Colonic mucosa (tissue), 4 donors: Measurements from ENCODE around the gene AP1S2. TPM values are rescaled to one million over a fixed set of nuclear protein-coding genes. Genes with fewer than 3 reads are reported as not detected.

Experiments used
- DNase-seq: peaks from one replicate; pipeline ENCODE4 v3.0.0-alpha.2; 2020
- H3K27ac ChIP-seq: fragments of 200-600 bp; one replicate; pipeline ENCODE4 v1.8.0; 2021
- H3K27me3 ChIP-seq: fragments of 200-600 bp; one replicate; pipeline ENCODE4 v1.8.0; 2021
- H3K36me3 ChIP-seq: fragments of 200-600 bp; one replicate; pipeline ENCODE4 v1.8.0; 2021
- H3K4me1 ChIP-seq: fragments of 200-600 bp; one replicate; pipeline ENCODE4 v1.8.0; 2021; ENCODE audit warnings: mild to moderate bottlenecking
- H3K4me3 ChIP-seq: fragments of 200-600 bp; one replicate; pipeline ENCODE4 v1.8.0; 2021
- H3K9ac ChIP-seq, 2 donors: one replicate each; pipeline ENCODE4 v1.7.0; 2013; ENCODE audit warnings: control low read depth in 2 of 2, low read depth in 2 of 2, low read length in 2 of 2
- H3K9me3 ChIP-seq: fragments of 200-600 bp; one replicate; pipeline ENCODE4 v1.8.0; 2021
- intact Hi-C: fragments of 100-400 bp; cut with DNase I; formaldehyde crosslinking; loops from one replicate; pipeline ENCODE4 v1.14.1; 2022
- total RNA-seq, 2 donors: library from RNA; stranded (reverse); fragmentation: NEBNext Ultra II Directional in 1 of 2; extraction: Animal tissue kit (Norgen Biotek cat#: 25700) in 1 of 2; gene quantifications; one replicate each; pipeline ENCODE4 v1.2.1, GENCODE V29; 2021
- TF ChIP-seq, protein P1 (sequence below): fragments of 200-600 bp; IDR thresholded peaks from one replicate; pipeline ENCODE4 v1.8.0; 2022; ENCODE audit warnings: antibody characterized with exemption, mild to moderate bottlenecking
- donor health status: healthy.
- donor health status: DM: no; HTN: no; CAD: no.
- donor health status: DM: no; HTN: no; CAD: no.

Gene AP1S2
- total RNA-seq, 2 donors from 2014 or later, result 10.9 to 20.7 TPM

DNA sequence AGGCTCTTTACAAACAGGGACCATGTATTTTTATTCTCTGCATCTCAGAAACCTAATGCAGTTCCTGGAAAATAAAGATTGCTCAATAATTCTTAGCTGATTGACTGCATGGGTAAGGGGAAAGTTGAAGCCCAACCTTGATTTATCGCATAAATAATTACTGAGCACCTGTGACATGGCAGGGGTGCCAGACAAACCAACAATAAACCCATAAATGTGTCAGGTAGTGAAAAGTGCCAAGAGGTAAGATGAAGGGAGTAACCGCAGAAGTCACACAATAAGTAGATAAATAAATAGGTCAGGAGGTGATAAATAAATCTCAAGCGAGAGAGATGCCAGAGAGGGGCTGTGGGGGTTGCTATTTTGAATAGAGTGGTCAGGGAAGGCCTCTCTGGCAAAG, 20.1 kb upstream of the AP1S2 start:
- no peaks in the 10 kb centered on the region for H3K9me3 ChIP-seq
- no peaks in the 10 kb centered on the region for H3K36me3 ChIP-seq
- no peak overlapping the region for H3K27ac ChIP-seq
- H3K4me3 ChIP-seq, result no peak overlapping the region
- TF ChIP-seq, protein P1, sequence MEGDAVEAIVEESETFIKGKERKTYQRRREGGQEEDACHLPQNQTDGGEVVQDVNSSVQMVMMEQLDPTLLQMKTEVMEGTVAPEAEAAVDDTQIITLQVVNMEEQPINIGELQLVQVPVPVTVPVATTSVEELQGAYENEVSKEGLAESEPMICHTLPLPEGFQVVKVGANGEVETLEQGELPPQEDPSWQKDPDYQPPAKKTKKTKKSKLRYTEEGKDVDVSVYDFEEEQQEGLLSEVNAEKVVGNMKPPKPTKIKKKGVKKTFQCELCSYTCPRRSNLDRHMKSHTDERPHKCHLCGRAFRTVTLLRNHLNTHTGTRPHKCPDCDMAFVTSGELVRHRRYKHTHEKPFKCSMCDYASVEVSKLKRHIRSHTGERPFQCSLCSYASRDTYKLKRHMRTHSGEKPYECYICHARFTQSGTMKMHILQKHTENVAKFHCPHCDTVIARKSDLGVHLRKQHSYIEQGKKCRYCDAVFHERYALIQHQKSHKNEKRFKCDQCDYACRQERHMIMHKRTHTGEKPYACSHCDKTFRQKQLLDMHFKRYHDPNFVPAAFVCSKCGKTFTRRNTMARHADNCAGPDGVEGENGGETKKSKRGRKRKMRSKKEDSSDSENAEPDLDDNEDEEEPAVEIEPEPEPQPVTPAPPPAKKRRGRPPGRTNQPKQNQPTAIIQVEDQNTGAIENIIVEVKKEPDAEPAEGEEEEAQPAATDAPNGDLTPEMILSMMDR, result no peak
- H3K27me3 ChIP-seq, result no peaks in the 10 kb centered on the region
- no peak for DNase-seq
- no peaks in the 10 kb centered on the region for H3K4me1 ChIP-seq
- H3K9ac ChIP-seq, result no peak overlapping the region
- intact Hi-C loops, result no loop called here

DNA sequence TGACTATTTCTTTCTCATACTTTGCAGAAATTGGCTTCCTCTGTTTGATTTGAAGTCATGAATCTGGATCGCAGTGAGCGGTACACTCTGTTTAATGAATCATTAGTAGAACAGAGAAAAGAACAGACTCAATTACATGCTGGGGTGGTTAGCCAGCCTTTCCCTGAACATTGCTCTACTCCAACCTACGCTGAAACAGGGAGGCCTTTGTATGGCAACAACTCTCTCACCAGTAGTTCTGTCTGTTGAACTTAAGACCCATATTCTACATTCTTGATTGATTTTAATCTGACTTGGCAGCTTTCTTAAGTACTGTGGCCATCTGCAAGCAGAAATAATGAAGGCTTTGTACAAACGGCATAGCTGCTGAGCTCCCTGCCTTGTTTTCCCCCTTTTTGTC, 19.0 kb upstream of the AP1S2 start:
- Histone ChIP-seq H3K4me1 (no peaks in the 10 kb centered on the region), H3K27ac (no peak overlapping the region), H3K9me3 (no peaks in the 10 kb centered on the region), H3K27me3 (no peaks in the 10 kb centered on the region), H3K36me3 (no peaks in the 10 kb centered on the region), H3K4me3 (no peak overlapping the region), H3K9ac (no peak overlapping the region)
- intact Hi-C loops, result no loop called here
- TF ChIP-seq, protein P1, result no peak
- no peak for DNase-seq

DNA sequence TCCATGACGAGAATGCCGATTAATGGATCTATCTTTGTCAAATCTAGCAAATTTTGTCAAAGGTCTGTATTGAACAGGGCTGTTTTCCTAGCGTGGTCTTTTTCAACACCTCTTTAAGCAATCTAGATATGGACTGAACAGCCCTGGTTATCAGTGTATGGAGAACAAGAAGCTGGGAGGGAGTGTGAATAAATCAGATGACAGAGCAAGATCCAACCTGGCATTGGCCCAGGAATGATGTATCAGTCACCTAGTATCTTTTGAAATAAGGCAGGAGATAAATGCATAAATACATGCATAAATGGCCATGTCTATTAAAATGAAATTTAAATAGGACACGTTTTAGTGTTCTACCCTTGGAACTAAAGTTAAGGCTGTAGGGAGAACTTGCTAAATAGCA, 15.7 kb upstream of the AP1S2 start:
- Histone ChIP-seq H3K27ac (no peak overlapping the region), H3K4me1 (no peaks in the 10 kb centered on the region), H3K27me3 (no peaks in the 10 kb centered on the region), H3K4me3 (no peak overlapping the region), H3K36me3 (no peaks in the 10 kb centered on the region), H3K9me3 (no peaks in the 10 kb centered on the region), H3K9ac (no peak overlapping the region)
- TF ChIP-seq, protein P1, result no peak
- no peak for DNase-seq
- intact Hi-C loops, result no loop called here

DNA sequence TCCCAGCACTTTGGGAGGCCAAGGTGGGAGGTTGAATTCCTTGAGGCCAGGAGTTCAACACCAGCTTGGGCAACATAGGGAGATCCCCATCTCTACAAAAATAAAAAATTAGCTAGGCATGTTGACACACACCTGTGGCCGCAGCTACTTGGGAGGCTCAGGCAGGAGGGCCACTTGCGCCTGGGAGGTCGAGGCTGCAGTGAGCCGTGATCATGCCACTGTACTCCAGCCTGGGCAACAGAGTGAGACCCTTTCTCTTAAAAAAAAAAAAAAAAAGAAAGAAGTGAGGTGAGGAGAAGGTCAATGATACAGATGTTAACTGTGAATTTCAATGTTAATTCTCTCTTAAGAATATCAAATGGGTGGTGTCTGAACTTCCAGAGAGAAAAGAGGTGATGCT, 15.1 kb upstream of the AP1S2 start:
- Histone ChIP-seq H3K9ac (no peak overlapping the region), H3K27me3 (no peaks in the 10 kb centered on the region), H3K27ac (no peak overlapping the region), H3K4me1 (no peaks in the 10 kb centered on the region), H3K9me3 (no peaks in the 10 kb centered on the region), H3K4me3 (no peak overlapping the region), H3K36me3 (no peaks in the 10 kb centered on the region)
- DNase-seq, result no peak
- TF ChIP-seq, protein P1, result no peak
- intact Hi-C loops, result no loop called here

DNA sequence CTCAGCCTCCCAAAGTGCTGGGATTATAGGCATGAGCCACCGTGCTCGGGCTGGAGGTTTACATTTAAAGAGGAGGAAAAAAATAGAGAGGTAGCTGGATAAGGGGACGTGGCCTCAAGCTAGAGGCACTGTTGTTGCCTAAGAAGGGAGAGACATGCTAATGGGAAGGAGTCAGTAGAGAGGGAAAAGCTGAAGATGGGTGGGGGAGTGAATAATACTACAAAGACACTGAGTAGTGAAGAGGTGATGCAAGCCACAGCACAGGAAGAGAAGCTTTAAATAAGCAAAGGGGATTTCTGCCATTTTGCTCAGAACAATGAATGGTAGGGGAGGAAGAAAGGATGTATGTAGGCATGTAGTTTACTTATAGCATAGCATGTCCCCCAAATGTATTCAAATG, 11.5 kb upstream of the AP1S2 start:
- no peak overlapping the region for H3K27ac ChIP-seq
- intact Hi-C loops, result no loop called here
- H3K36me3 ChIP-seq, result no peaks in the 10 kb centered on the region
- H3K4me1 ChIP-seq, result no peaks in the 10 kb centered on the region
- no peaks in the 10 kb centered on the region for H3K27me3 ChIP-seq
- DNase-seq, result no peak
- TF ChIP-seq, protein P1, result no peak
- H3K9me3 ChIP-seq, result no peaks in the 10 kb centered on the region
- H3K9ac ChIP-seq, result no peak overlapping the region
- H3K4me3 ChIP-seq, result no peak overlapping the region

DNA sequence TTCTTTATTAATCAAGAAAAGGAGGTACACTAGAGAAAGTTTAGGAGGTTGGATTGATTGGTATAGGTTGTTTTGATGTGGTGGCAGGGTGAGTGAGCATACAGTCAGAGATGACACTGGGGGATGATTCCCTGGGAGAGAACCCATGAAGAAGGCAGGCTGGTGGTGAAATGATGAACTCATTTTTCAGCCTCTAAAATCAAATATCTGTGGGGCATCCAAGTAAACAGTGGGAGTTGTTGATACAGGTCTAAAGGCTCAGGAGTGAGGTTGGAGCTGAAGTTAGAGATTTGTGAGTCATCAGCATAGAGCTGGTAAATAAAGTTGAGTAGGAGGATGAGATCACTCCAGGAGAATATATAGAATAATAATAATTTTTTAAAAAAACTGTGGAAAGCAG, 10.0 kb upstream of the AP1S2 start:
- intact Hi-C loops, result no loop called here
- Histone ChIP-seq H3K4me3 (no peak overlapping the region), H3K27me3 (no peaks in the 10 kb centered on the region), H3K9ac (no peak overlapping the region), H3K9me3 (no peaks in the 10 kb centered on the region), H3K27ac (no peak overlapping the region), H3K4me1 (no peaks in the 10 kb centered on the region), H3K36me3 (no peaks in the 10 kb centered on the region)
- TF ChIP-seq, protein P1, result no peak
- no peak for DNase-seq
